Gastrocnemius medialis (tissue), 4 donors: ENCODE results near the gene PIGR.

Experiments
- POLR2A ChIP-seq, 2 donors: fragments of 450-650 bp; IDR thresholded peaks; one replicate each; pipeline ENCODE4 v1.6.1; 2017; ENCODE audit warnings: antibody characterized with exemption in 2 of 2, mild to moderate bottlenecking in 2 of 2, moderate library complexity in 2 of 2
- TF ChIP-seq, protein P1 (sequence below), 5 experiments: fragments of 450-650 bp in 3 of 5; fragments of 200-600 bp in 2 of 5; sonication (generic) in 2 of 5; IDR thresholded peaks in 4 of 5; conservative IDR thresholded peaks in 1 of 5; 1 replicate in 4 of 5; 2 replicates in 1 of 5; pipeline ENCODE4 v1.5.1; 2016 to 2019; ENCODE audit warnings: antibody characterized with exemption in 5 of 5, mild to moderate bottlenecking in 3 of 5, moderate library complexity in 3 of 5

DNA sequence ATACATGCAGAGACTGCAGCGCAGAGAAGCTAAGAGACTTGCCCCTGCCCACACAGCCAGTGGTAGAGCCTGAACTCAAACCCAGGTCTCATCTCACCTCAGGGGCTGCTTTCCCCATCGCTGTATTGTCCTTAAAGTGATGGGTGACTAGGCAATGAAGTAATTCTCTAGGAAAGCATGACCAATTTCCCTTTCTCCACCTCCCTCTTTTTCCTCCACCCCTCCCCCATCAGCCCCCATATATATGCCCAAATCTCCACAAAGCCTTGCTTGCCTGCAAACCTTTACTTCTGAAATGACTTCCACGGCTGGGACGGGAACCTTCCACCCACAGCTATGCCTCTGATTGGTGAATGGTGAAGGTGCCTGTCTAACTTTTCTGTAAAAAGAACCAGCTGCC is 49.1 kb downstream of the PIGR start, which contains the start of gene IL24:
- TF ChIP-seq, protein P1, sequence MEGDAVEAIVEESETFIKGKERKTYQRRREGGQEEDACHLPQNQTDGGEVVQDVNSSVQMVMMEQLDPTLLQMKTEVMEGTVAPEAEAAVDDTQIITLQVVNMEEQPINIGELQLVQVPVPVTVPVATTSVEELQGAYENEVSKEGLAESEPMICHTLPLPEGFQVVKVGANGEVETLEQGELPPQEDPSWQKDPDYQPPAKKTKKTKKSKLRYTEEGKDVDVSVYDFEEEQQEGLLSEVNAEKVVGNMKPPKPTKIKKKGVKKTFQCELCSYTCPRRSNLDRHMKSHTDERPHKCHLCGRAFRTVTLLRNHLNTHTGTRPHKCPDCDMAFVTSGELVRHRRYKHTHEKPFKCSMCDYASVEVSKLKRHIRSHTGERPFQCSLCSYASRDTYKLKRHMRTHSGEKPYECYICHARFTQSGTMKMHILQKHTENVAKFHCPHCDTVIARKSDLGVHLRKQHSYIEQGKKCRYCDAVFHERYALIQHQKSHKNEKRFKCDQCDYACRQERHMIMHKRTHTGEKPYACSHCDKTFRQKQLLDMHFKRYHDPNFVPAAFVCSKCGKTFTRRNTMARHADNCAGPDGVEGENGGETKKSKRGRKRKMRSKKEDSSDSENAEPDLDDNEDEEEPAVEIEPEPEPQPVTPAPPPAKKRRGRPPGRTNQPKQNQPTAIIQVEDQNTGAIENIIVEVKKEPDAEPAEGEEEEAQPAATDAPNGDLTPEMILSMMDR (IDR thresholded peaks at IDR 0.05 in 4 of 5, conservative IDR thresholded peaks at IDR 0.05 in 1 of 5): no peak
- no peak for TF ChIP-seq POLR2A (IDR thresholded peaks at IDR 0.05)
